GM19035 (cell line): ENCODE measurements around the gene NDRG2.
"Not testable (repeated sequence)": the region's sequence is repeated elsewhere in the genome, so short reads cannot be mapped to it uniquely, and the experiment has no call there.

Experiments used
- ATAC-seq: cut with Tn5 transposase; IDR thresholded peaks from one replicate; pipeline ENCODE4 v1.9.1; 2021; ENCODE audit not compliant: unreplicated experiment

NDRG2 gene

DNA sequence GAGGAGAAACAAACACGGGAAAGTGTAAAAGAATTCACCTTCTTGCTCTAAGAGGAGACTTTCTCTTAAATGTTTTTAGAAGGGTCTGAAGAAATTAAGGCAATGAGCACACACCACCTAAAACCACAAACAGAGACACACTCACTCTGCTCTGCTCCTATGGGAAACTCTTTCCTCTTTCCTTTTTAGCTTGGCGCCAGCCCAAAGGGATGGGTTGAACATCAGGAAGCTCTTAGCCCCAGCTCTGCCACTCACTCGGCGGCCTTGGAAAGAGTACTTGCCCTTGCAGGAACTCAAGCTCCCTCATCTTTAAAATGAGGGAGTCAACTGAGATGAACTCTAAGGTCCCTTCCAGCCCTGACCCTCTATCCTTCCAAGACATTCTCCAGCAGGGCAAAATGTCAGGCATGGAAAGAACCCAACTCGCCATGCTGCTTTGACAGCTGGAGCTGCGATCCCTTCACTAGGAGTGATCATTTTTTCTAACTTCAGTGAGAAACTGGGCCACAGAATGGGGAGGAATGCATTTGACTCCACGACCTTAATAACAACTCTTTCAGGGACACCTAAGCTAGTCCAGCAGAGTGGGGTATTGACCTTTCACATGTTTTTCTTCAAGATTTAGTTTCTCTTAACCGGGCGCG lies 31.8 kb upstream of the NDRG2 start:
- ATAC-seq: no peak

DNA sequence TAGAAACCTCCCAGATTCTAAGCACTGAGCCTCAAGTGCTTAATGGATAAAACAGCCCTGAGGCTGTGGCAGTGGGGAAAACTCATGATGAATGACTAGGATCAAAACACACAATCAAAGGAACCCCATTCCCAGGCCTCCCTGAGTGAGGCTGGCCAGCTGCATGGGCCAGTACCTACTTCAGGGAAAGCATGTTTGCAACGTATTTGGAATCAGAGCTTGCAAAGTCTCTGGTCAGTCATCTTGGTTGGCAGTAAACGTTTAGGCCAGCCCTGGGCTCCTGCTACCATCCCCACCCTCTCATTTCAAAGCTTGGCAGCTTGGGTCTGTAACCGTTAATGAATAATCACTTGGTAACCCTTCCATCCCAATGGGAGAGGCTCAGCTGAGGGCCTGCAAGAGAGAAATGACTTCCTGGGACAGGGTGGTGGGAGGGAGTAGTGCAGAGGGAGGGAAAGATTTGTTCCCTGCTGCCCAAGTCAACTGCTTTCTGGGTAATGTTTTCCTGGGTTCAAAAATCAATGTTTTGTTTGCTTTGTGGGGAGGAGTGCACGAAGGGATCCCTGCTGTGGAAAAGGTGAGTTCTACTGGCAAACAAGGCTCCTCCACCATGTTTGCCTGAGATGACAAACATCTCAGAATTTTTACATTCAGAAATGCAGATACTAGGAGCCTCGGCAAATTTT lies 30.7 kb upstream of the NDRG2 start:
- ATAC-seq: no peak

DNA sequence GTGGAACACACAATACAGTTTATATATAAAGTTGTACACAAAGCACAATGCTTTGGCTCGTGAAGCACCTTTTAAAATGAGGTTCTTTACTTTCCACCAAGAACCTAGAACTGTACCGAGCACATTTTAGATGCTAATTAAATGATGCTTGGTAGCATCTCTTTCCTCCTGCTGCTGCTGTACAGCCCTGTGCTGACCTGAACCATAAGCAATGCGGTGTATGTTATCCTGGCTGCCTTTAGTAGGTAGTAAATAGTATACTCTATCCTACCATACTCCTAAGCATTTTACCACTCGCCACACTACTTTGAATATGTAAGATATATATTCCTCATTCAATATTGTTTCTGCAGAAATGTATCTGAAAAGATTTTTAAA lies 29.9 kb upstream of the NDRG2 start:
- no peak for ATAC-seq

DNA sequence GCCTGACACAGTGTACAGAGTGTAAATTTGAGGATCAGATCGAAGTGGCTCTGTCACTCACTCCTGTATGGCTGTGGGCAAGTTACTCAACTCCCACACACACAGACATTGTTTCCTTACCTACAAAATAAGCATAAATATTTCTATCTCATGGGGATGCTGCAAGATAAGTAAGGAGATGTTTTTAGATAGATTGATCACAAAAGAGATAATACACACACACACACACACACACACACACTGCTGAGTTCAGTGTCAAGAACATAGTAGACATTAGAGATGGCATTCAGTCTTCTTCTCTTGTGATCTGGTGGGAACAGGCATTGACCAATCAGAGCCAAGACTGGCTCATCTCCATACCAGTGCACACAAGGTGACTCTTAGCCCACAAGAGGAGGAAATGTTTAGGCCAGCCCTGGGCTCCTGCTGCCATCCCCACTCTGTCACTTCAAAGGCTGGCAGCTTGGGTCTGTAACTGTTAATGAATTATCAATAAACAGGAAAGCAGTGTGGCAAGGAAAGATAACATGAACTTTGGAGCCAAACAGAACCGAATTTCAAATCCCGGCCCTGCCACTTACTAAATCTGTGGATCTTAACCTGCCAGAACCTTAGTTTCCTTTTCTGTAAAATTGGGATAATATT lies 29.4 kb upstream of the NDRG2 start:
- ATAC-seq: no peak

DNA sequence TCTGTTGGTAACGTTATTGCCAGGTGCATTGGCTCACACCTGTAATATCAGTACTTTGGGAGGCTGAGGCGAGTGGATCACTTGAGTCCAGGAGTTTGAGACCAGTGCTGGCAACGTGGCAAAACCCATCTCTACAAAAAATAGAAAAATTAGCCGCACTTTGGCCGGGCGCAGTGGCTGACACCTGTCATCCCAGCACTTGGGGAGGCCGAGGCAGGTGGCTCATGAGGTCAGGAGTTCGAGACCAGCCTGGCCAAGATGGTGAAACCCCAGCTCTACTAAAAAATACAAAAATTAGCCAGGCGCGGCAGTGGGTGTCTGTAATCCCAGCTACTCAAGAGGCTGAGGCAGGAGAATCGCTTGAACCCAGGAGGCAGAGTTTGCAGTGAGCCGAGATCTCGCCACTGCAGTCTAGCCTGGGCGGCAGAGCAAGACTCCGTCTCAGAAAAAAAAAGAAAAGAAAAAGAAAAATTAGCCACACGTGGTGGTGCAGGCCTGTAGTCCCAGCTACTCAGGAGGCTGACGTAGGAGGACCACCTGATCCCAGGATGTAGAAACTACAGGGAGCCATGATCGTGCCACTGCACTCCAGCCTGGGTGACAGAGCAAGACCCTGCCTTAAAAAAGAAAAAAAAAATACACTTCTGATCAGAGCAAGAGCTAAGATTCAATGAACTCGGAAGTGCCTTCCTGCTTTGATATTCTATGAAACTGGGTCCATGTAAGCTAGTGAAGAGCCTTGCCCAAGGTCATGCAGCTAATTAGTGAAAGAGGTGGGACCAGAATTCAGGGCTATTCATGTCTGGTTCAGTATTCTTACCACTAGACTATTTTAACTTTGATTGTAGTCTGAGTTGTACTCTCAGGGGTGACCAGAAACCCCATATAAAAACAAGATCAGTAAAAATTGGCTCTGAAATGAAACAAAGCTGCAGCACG lies 28.6 kb upstream of the NDRG2 start:
- ATAC-seq: no peak

DNA sequence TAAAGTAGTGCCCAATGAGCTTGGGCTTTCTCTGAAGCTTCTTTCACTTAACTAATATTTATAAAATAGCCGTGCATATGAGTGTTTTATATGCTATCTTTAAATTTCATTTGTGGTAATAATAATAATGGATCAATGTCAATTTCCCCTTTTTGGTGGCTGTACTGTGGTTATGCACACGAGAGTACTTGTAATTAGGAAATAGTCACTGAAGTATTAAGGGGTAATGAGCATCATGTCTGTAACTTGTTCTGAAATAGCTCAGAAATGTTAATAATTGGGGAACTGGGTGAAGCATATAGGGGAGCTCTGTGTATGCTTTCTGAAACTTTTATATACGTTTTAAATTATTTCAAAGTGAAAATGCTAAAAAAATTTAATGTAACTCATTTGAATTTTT lies 25.7 kb upstream of the NDRG2 start:
- ATAC-seq: no peak

DNA sequence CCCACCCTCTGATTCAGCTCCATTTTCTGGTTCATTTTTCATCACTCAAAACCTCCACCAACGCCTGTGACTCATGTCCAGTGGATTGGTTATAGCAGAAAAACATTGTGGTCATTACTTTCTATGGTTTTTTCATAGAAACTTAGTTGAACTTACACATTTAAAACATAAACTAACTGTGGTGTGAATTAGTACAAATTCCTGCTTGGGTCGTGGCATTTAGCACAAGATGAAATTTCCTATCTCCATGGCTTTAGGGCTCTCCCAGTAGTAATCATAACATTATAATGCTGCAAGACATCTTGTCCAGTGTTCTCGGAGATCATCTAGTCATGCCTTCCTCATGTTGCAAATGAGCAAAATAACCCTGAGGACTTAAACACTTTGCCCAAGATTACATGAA lies 24.4 kb upstream of the NDRG2 start:
- ATAC-seq: no peak

DNA sequence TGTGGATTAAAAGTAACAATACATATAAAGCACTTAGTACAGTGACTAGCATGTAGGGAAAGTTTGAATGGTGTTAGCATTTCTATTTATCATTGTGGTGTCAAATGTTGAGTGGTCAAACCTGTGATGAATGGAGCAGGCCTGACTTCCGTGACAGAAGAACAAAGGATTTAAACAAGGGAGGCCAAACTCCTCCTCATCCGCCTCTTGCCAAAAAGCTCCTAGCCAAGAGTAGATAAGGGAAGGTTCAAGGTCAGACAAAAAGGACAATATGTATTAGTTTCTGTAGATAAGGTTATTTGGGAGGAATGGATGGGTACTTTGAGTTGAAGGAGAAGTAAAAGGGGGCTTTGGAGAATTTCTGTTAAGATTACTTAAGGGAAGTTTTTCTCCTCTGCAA lies 23.8 kb upstream of the NDRG2 start:
- no peak for ATAC-seq

DNA sequence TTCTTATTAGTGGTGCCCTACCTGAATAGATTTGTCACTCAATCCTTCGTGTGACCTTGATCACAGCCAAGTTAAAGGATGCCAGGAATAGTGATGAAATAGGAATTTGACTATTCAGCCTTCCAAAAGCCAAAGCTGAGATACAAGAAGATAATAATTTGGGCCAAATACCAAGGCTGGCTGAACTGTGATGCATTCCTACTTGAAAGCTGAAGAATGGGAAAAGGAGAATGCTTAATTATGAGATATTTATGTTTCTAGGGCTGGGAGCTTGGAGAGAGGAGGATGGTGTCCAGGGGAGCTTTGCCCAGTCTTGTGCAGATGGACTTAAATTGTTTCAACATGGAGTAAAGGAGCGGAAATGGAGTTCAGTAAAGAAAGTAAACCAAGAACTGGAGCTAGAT lies 22.5 kb upstream of the NDRG2 start:
- no peak for ATAC-seq

DNA sequence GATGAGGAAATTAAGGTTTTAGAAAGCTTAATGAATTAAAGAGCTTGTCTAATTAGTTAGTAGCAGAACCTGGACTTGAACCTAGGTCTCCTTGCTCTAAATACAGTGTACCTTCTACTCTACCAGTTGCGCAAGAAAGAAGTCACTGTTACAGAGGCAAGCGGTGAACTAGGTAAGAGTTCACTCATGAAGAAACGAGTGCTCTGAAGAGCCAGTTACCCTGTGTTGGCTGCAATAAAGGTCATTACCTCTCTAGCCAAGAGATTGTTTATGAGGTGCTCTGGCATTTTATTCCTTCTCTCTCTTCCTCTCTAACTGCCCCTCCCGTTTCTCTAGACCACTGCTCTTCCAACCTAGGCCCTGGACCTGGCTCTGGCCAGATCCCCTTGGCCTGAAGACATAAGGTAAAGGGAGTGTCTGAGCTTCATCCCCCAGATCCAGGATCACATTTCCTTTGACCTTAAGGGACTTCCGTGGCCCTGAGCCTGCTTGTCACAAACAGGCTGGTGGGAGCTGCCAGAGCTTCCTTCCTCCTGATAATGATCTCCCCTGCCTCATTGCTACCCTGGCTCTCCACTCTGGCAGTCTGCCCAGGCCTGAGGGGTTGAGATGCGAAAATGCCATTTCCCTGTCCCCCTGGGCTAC lies 19.2 kb upstream of the NDRG2 start:
- ATAC-seq: no peak

DNA sequence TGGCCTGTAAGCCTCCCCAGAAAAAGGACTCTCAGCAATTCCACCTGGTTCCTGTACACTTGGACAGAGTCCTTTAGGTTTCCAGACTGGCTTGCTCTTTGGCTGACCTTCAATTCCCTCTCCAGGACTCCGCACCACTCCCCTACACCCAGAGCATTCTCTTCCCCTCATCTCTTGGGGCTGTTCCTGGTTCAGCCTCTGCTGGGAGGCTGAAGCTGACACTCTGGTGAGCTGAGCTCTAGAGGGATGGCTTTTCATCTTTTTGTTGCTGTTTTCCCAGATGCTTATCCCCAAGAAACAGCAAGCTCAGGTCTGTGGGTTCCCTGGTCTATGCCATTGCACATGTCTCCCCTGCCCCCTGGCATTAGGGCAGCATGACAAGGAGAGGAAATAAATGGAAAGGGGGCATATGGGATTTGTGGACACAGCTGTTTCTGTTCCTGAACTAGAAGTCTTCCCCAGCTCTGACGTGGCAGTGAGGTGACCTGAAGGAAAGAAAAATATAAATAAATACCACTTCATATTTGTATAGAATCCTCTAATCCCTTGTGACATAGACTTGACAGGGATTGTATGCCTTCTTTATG lies 18.6 kb upstream of the NDRG2 start:
- no peak for ATAC-seq

DNA sequence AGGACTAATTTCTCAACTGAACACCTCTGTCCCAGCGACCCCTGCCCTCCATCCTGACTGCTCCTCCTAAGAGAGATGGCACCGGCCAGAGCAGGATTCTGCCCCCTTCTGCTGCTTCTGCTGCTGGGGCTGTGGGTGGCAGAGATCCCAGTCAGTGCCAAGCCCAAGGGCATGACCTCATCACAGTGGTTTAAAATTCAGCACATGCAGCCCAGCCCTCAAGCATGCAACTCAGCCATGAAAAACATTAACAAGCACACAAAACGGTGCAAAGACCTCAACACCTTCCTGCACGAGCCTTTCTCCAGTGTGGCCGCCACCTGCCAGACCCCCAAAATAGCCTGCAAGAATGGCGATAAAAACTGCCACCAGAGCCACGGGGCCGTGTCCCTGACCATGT lies 18.1 kb upstream of the NDRG2 start:
- no peak for ATAC-seq

DNA sequence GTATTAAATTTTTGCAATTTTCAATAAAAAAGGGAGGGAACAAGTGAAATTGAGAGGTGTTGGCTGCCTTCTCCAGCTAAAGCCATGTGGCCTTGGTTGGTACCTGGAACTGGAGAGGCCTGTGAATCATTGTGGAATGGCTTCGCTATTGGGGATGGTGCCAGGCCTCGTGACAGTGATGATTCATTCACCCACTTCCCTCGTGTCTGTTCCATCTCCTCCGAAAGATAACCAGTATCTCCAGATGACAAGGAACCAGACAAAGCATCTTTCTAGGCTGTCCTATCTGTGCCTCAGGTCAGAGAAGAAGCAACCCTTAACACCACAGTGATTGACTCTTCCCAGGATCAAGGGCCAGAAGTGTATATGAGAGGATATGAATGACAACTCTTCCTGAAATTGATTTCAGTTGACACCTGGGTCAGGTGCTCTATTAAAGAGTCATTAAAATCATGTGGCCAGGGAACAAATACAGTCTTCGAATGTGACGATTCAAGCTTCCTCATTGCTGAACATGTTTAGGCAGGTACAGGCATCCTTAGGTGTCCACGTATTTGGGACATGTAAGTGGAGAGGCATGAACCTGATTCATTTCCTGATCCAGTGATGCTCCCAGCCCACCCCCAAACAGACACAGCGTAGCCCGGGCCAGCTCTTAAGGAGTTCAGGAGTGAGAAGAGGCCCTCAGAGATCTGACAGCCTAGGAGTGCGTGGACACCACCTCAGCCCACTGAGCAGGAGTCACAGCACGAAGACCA lies 17.0 kb upstream of the NDRG2 start, which contains the start of gene RNASE7:
Gene RNASE7, plus strand, starts transcription at position 687 of the 758 bp plus-strand sequence. CDS start 631 bp downstream, outside the sequence.
- ATAC-seq: no peak

DNA sequence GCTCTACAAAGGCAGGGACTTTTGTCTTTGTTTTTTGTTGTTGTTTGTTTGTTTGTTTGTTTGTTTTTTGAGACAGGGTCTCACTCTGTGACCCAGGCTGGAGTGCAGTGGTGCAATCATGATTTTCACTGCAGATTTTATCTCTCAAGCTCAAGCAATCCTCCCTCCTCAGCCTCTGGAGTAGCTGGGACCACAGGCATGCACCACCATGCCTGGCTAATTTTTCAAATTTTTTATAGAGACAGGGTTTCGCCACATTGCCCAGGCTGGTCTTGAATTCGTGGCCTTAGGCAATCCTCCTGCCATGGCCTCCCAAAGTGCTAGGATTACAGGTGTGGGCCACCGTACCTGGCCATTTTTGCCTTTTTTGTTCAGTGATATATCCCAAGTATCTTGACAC lies 16.1 kb upstream of the NDRG2 start:
- not testable (repeated sequence) for ATAC-seq

DNA sequence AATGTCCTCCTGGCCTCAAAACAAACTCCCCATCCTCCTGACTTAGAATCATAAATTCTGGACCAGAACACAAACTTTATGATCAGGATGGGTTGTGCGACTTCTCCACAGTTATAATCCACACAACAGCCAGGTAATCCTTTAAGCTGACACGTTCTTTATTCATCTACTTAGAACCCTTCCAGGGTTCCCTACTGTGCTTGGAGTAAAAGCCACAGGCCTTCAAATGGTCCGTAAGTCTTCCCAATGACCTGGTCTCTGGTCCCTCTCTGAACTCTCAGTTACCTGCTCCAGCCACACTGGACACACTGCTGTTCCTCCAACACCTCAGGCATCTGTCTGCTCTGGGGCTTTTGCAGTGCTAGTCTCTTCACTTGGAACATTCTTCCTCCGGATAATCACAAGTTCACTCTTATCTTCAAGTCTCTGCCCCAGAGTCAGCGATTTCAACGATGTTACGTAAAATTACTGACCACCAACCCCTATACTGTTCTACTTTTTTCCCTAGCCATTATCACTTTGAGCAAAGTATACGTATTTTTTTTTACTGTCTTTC lies 15.6 kb upstream of the NDRG2 start:
- no peak for ATAC-seq

DNA sequence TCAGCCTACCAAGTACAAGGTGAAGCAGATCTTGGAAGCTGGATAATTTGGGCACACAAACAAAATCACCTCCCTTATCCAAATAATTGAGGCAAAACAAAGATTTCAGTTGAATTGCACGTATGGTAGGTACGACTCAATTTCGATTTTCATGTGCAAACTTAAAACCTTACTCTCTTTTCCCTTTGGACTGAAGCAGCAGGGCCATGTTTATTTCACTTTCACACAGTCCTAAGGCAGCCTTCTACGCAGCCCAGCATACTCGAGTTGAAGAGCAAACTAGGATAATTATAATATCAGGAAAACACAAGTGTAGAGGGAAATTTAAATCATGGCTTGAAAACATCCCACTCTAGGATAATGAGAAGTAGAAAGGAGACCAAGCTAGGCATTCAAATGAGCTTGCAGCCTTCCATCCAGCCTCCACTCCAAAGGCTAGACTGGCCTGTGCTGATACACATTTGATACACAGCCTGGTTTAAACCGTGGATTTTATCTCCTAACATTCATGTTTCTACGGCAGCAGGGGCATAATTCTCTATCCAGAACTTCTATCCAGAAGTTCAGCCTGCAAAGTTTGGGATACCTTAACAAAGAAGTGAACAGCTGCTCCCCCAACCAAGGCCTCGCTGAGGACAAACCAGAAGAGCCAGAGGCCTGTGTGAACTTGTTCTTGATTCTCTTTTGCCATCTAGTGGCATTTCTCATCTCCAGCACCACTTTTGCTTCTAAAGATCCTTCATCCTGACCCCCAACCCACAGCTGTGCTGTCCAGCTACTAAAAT lies 14.9 kb upstream of the NDRG2 start:
- ATAC-seq: no peak

DNA sequence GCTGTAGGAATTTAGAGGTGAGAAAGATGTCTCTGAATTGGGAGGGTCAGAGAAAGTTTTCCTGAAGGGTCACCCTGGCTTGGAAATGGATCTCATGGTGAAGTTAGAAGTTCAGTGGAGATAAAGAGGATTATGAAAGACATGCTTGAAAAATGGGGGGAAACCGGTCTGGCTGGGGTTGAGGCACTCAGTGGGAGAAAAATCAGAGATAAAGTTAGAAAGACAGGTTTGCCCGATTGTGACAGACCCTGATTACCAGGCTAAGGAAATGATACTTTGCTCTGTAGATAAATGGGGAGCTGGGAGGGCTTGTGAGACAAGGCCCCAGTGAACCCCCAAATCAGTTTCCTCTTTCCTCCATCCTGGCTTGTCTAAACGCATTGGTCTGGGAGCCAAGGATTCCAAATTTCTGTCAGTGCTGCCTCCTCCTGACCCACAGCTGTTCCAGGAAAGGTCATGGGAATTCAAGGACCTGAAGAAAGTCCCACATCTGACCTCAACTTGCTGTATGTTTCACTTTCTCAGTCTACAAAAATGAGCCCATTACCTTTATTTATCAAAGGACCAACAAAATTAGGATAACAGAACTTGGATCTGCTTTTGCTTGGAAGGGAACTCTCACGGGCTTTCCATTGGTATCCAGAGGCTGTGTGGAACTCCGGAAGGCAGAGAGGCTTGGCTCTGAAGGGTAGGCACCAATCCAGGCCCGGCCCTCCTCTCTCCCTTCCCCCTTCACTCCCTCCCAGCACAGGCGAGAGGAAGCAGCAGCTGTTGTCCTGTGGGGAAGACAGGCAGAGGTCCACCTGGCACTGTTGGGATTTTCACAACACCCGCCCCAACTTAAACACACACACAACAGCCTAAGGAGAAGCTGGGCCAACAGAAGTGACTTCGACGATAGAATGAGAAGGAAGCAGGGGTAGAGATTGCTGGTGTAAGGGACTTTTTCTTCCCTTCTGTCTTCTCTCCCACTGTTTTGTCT lies 13.9 kb upstream of the NDRG2 start:
- ATAC-seq: no peak
